ENCODE measurements around the gene SPDEF.

- no peak; the same call in 1 of the 2 replicates for TF ChIP-seq CTCF (conservative IDR thresholded peaks at IDR 0.05; ENCODE audit: low read length)
- TF ChIP-seq EZH2phosphoT487 (IDR thresholded peaks at IDR 0.05; ENCODE audit: borderline replicate concordance, low read depth, low read length): no peak
Observed at GRCh38 chr6:34575326-34575725, 19.2 kb upstream of the SPDEF start.
